Hematopoietic multipotent progenitor cell treated with erythropoietin and hydrocortisone succinate and interleukin-3 and kit ligand, for 4 days (in vitro differentiated cells): ENCODE data around the gene SLC29A1.
"Not testable (repeated sequence)": the region's sequence is repeated elsewhere in the genome, so short reads cannot be mapped to it uniquely, and the experiment has no call there.

ENCODE experiments used
- DNase-seq: peaks from one replicate; pipeline ENCODE4 v3.0.0-alpha.2; 2015

The SLC29A1 gene

DNA sequence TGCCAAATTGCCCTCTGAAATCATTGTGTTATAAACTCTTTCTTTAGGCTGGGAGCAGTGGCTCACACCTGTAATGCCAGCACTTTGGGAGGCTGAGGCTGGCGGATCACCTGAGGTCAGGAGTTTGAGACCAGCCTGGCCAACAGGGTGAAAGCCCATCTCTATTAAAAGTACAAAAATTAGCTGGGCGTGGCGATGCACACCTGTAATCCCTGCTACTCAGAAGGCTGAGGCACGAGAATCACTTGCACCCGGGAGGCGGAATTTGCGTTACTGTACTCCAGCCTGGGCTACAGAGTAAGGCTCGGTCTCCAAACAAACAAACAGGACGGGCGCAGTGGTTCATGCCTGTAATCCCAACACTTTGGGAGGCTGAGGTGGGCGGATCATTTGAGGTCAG, 27.0 kb upstream of the SLC29A1 start:
- not testable (repeated sequence) for DNase-seq

DNA sequence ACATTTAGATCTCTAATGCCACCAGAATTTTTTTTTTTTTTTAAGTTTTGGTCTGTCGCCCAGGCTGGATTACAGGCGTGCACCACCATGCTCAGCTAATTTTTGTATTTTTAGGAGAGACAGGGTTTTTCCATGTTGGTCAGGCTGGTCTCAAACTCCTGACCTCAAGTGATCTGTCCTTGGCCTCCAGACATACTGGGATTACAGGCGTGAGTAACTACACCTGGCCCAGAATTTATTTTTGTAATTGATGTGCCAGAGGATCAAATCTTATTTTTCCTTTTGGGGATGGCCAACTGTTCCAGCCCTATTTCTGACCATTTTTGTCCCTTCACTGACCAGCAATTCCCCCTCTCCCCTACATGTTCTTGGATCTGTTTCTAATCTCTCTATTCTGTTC, 24.7 kb upstream of the SLC29A1 start:
- DNase-seq, result no peak

DNA sequence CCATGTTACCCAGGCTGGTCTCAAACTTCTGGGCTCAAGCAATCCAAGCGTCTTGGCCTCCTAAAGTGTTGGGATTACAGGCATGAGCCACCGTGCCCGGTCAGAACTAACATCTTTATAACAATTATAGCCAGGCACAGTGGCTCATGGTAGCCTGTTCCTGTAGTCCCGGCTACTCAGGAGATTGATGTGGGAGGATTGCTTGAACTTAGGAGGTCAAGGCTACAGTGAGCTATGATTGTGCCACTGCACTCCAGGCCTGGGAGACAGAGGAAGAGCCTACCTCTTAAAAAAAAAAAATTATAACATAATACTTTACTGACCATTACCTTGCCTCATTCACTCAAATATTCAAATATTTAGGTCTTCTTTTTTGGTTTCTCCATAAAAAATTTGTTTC, 23.5 kb upstream of the SLC29A1 start:
- DNase-seq, result no peak

DNA sequence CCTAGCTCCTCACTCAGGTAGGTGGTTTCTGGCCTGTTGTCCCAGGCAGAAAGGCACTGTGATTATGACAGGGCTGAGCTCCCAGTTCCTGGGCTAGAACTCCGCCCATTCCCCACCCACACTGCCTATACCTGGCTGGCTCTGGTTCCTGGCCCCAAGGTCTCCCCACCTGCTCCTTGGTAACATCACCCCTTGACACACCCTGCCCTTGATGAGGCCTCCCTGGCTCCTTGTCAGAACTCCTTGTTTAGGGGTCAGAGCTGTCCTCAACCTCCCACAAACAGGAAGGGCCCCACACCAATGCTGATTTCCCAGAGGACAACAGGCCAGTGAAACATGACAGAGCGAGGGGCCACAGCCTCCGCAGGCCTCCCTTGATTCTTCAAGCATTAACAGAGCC, 22.2 kb upstream of the SLC29A1 start:
- no peak for DNase-seq

DNA sequence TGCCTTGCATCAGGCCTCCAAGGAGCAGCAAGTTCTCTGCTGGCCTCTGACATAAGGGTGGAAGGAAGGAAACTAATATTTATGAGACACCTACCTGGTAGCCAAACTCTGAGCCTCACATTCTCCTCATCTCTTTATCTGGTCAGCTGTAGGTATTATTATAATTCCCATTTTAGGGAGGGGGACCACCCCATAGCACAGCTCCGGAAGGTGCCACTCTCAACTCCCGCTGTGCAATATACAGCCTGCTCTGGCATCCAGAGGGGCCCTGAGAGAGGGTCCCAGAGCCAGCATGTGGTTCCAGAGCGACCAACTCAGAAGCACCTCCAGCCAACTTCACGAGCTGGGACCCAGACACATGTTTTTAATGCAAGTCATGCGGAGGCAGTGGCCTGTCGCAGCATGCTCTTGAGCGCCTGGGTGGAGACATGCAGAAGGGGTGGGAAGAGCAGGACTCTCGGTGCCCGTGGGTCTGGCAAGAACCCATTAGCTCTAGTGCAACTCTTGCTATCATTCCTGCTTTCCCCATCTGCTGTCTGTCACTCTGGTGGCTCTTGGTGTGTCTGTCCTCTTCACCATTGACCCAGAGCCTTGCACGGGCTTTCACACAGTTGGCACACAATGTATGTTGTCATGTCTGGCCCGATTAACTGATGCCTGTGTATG, 21.6 kb upstream of the SLC29A1 start:
- no peak for DNase-seq

DNA sequence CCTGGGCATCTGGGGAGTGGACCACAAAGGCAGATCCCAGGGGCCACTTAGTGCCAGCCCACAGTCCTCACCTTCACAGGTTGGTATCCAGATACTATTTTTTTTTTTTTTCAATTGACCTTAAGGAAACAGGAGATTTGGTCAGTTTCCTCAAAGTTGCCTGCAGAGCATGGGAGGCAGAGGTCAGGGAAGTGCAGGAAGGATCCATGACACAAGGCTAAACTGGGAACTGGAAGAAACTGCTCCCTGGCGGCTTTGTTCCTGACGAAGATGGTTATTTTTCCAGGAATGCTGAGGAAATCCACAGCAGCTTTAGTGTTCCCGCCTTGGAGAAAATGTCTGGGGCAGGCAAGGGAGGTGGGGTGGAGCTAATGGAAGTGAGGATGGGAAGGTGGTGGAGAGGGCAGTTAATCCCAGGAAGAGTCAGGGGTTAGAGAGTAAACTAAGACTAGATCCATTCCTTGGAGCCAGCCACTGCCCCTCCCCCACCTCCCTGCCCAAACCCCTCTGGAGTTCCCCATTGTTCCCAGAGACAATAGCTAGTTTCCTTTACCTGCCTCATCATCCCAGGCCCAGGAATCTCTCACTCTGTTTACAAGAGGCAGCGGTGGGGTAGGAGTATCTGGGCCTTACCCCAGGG, 20.9 kb upstream of the SLC29A1 start:
- DNase-seq, result no peak

DNA sequence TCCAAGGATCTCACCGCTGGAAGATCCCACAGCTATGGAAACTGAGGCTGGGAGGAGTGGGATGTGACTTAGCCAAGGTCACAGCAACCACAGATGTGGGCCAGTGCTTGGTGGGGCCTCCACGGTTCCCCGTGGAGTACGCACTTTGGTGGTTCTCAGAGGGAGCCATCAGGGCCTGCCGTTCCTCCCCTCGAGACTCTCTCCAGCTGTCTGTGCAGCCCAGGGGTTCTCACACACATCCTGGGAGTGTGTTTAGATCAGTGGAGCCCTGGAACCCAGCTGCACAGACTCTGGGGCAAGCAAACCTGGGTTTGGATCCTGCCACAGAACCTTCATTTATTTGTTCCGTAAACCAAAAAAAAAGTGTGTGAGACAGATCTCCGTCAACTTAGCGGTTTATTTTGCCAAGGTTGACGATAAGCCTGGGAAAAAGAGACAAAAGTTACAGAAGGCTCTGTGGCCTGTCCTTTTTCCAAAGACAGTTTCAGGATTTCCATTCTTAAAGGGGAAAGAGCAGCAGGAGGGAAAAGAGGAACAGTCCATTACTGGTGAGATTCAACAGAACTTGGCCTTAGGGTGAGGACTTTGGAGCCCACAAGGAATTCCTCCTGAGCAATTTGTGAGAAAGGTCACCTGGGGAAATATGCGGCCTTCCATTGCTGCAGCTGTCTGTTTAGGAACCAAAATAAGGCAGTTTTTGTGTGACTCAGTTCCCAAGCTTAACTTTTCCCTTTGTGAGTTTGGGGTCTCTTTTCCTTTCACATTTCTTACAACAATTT, 20.2 kb upstream of the SLC29A1 start:
- no peak for DNase-seq

DNA sequence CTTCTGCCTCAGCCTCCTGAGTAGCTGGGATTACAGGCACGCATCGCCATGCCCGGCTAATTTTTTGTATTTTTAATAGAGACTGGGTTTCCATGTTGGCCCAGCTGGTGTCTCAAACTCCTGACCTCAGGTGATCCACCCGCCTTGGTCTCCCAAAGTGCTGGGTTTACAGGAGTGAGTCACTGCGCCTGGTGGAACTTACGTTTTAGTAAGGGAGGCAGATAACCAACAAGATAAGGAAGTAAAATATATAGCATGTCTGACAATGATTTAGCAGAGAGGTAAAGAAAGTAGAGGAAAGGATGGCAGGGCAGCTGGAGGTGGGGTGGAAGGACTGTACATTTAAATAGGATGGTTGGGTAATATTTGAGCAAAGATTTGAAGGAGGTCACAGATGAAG, 19.4 kb upstream of the SLC29A1 start:
- no peak for DNase-seq

DNA sequence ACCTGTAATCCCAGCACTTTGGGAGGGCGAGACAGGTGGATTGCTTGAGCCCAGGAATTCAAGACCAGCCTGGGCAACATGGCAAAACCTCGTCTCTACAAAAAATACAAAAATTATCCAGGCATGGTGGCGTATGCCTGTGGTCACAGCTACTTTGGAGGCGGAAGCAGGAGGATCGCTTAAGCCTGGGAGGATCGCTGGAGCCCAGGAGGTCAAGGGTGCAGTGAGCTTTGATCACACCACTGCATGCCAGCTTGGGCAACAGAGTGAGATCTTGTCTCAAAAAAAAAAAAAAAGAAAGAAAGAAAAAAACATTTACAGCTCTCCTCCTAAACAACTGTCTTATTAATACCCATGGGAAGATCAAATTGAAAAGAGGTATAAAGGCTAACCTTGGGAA, 15.4 kb upstream of the SLC29A1 start:
- no peak for DNase-seq

DNA sequence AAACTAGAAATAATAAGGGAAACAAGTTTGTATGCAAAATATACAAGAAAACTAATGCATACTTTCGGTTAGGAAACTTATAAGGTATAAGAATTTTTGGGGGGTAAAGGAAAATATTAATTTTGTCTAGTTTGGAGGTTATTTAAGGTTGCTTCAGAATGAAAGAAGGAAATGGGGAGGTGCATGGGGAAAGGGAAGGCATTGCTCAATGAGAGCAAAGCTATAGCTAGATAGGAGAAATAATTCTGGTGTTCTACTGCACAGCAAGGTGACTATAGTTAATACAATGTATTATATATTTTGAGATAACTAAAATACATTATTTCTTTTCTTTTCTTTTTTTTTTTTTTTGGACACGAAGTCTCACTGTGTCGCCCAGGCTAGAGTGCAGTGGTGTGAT, 12.1 kb upstream of the SLC29A1 start:
- peak; percentile 33 for DNase-seq

DNA sequence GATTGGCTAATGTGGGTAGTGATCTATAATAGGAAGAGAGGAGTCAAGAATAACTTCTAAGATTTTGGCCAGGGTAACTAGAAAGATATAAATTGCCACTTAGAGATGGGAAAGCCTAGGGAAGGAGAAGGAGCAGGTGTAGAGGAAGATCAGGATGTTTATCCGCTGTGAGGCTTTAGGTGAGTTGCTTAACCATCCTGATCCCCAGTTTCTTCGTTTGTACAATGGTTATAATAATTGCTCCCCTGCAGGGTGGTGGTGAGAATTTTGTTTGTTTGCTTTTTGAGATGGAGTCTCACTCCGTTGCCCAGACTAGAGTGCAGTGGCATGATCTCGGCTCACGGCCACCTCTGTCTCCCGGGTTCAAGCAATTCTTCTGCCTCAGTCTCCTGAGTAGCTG, 9.1 kb upstream of the SLC29A1 start:
- no peak for DNase-seq

DNA sequence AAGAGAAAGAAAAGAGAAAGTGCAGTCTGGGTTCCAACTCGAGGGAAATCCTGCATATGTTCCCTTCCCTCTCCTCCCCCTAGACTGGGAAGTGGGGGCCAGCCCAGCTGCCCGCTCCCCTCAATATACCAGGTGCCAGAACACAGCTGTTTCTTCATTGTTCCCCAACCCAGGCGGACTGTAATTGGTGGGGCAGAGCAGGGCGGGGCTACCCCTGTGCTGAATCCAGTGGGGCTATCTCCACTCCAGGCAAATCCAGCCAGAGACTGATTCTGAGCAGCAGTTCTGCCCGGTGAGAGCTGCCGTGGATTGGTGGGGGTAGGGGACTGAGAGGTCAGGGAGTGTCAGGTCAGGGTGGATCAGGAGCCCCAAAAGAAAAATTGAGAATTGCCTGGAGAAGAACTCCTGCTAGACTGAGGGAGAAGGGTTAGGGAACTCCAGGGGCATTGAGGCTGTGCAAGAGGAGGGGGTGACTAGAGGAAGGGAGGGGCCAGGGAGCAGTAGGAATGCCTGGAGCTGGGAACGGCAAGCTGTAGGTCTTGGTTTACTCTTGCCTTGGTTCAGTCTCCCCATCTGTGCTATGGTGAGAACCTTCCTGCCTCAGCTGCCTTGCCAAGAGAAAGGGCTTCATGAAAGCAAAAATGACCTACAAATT, 6.6 kb upstream of the SLC29A1 start, which contains the start of gene MYMX:
MYMX (plus strand) TSS at position 250 of the 655 bp plus-strand sequence. CDS start 546 bp downstream, outside the sequence.
- DNase-seq, result no peak

DNA sequence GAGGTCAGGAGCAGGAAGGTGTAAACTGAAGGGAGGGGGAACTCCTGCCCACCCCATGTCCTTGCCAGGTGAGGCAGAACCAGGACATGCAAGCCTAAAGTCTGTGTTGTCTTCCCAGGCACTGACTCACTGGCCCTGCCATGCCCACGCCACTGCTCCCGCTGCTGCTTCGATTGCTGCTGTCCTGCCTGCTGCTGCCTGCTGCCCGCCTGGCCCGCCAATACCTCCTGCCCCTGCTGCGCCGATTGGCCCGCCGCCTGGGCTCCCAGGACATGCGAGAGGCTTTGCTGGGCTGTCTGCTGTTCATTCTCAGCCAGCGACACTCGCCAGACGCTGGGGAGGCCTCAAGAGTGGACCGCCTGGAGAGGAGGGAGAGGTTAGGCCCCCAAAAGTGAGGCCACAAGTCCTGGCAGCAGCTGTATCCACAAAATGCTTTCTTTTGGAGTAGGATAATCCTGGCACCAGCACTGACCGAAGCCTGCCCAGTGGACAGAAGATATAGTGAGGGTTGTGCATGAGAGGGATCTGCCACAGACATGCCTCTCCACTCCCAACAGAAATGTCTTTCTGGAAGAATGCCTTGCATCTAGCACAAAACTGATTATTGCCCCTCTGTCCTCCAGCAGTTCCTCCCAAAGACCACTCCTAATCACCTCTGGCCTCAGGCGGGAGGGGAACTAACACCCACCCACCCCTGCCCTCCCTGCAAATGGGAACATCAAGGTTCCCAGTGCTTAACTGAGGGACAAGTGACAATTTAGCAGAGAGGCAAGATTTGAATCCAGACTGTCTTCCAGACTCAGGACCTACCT, 5.9 kb upstream of the SLC29A1 start:
- DNase-seq, result no peak

DNA sequence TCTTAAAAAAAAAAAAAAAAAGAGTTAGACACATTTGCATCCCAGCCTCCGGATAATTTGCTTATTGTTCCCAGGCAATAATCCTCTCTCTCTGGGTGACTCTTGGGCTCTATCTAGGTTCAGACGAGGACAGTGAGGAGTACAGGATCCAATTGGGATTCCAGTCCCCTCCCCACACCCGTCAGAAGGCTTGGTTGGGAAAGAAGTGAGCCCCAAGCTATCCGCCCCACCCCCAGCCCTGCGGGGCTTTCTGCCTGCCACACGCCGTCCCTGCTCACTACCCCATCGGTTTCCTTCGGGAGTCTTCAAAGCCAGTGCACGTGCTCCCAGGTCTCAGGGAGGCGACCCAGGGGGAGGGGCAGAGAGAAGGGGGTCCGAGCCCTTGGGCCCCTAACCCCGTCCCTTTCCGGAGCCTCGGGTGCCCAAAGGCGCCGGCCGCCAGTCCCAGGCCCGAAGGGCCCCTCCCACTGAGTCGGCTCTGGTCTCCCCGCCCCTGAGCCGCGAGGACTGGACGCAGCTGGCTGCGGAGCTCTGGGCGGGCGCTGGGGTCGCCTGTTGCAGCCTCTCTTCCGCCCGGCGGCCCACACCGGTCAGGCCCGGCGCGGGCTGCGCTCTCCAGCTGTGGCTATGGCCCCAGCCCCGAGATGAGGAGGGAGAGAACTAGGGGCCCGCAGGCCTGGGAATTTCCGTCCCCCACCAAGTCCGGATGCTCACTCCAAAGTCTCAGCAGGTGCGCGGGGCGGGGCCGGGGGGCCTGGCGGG, 4.2 kb upstream of the SLC29A1 start:
- DNase-seq, result peak; percentile 87

DNA sequence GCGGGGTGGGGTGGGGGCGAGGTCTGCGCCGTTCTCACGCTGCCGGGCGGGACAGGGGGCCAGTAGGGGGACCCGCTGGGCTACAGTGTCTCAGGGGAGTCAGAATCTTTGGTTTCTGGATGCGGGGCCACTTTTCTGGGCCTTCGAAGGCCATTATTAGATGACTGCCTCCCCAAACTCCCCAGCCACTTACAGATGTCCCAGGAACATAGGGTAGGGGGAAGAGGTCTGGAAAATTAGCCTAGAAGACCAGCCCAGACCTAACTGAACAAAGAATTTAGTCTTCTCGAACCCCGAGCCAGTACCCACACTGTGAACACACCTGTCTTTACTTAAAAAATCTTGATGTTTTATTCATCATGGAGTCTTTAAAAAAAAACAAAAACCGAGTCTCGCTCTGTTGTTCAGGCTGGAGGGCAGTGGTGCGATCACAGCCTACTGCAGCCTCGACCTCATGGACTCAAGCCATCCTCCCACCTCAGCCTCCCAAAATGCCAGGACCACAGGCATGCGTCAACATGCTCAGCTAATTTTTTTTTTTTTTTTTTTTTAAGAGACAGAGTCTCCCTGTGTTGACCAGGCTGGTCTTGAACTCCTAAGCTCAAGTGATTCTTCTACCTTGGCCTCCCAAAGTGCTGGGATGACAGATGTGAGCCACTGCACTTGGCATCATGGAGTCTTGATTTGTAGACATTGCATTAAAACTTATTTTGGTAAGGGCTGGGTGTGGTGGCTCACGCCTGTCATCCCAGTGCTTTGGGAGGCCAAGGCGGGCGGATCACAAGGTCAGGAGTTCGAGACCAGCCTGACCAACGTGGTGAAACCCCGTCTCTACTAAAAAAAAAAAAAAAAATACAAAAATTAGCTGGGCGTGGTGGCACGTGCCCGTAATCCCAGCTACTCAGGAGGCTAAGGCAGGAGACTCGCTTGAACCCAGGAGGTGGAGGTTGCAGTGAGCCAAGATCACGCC, 3.3 kb upstream of the SLC29A1 start:
- no peak for DNase-seq

DNA sequence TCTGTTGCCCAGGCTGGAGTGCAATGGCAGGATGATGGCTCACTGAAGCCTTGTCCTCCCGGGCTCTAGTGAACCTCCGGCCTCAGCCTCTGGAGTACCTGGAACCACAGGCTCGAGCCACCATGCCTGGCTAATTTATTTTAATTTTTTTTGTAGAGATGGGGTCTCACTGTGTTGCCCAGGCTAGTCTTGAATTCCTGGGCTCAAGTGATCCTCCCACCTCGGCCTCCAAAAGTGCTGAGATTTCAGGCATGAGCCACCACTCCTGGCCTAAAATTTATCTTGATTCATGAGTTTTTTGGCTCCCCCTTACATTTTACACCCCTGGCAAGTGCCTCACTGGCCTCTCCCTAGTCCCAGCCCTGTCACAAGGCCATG, 2.5 kb upstream of the SLC29A1 start:
- DNase-seq, result no peak

DNA sequence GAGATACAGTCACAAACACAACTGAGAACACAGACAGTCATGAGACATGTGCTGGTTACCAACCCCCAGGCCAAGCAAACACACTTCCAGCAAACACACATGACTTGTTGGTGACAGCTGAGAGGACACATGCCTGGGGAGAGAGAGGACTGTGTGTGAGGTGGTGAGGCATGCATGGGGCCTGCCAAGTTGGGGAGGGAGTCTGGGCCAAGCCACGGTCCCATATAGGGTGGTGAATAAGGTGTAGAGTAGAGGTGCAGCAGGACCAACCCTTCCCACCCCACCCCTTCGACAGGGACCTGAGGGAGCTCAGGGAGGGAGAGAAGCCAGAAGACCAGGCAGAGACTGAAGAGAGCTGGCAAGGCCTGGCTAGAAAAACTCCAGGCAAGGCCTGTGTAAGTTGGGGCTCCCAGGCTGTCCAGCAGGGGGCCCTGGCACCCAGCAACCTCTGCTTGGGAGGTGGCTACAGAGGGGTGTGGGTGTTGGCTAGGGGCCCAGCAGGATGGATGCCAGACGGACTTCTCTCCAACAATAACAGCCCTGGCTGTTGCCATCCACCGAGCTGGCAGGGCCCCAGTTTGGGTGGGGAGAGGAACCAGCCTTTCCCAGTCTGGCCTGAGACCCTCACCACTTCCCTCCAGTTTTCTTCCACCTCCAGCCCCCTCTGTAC, 2.0 kb upstream of the SLC29A1 start:
- peak; percentile 96 for DNase-seq

DNA sequence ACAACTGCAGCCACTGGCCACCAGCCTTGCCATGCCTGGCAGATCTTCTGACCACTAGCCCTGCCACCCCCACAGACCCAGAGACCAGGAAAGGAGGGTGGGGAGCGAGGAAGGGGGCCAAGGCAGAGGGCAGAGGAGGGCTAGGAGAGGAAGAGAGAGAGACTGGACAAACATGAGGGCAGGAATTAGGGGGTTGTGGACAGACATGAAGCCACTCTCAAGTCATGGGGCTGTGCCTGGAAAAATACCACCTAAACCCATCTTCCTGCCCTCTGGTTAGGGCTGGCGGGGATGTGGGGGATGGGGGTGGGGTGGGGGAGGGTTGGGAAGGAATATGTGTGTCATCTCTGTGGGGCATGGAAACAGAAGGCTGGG, 1.4 kb upstream of the SLC29A1 start:
- no peak for DNase-seq

DNA sequence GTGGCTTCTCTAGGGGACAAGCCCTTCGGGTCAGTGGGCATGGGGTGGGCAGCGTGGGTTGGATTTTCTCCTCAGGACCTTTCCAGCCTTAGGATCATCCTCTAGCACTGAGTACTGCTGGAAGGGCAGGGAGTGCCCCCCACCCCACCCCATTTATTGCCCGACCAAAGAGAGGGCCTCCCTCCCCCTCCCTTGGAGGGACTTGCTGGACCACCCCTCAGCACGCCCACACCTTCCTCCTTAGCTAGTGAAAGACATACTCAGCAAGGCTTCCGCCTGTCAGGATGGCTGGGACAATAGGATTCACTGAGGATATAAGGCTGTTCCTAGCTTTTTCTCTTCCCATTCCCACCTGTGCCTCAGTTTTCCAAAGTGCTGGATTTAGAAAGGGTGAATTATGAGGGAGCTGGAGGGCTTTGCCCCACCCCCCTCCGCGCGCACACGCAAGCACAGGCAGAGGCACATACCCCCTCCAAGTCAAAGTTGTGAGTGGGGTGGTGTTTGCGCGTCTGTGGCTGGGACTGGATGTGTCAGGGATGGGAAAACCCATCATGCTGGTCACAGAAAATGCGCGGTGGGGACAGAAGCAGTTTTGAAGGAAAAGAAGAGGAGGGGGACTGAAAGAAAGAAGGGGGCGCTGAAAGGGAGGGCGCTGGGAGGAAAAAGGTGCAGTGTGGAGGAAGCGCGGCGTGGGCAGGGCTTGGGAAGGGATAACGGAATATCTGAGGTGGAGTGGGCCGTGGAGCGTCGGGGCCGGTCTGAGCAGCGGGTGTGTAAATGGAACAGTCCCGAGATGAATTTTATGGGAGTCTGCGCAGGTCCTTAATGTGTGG, 693 bp upstream of the SLC29A1 start:
- DNase-seq, result no peak
